HCT116 (cell line): ENCODE data around the gene PFKFB2. TPM values are rescaled to one million over a fixed set of nuclear protein-coding genes. Genes with fewer than 3 reads are reported as not detected.

ENCODE experiments used
- ATAC-seq: fragments of 200-7000 bp; cut with Tn5 transposase; 2 replicates; pipeline ENCODE4 v1.9.1; 2020; ENCODE audit warnings: mild to moderate bottlenecking, moderate library complexity
- BruUV-seq: library from RNA; stranded (reverse); fragments of 400-500 nt; replicated peaks from 2 replicates; lab custom pipeline; 2021; lab: Mats Ljungman, UMichigan
- CTCF ChIA-PET: fragments of 300-600 bp; sonication (Branson Sonifier 250); formaldehyde crosslinking; loops from one replicate; lab custom pipeline; 2021; ENCODE audit warnings: antibody characterized with exemption; lab: Charles Lee
- POLR2A ChIA-PET: fragments of 300-600, 350-600 bp; sonication (Branson Sonifier 250); formaldehyde crosslinking; loops from one replicate; lab custom pipeline; 2021; ENCODE audit warnings: antibody characterized with exemption; lab: Charles Lee
- RAD21 ChIA-PET, 2 experiments: fragments of 300-600 bp; sonication (Branson Sonifier 250); formaldehyde crosslinking; loops; one replicate each; lab custom pipeline; 2023; ENCODE audit warnings: low total read pairs in 2 of 2; ENCODE audit not compliant: uncharacterized antibody in 2 of 2, unreplicated experiment in 2 of 2, low non-redundant PET in 1 of 2; lab: Charles Lee
- DNase-seq: peaks from one replicate; pipeline ENCODE4 v3.0.0-alpha.2; 2010; ENCODE audit warnings: low read depth, low spot score
- H2AFZ ChIP-seq: fragments of 200-600 bp; shearing (Covaris generic), sonication (generic); 2 replicates; pipeline ENCODE4 v1.6.1; 2017; ENCODE audit warnings: low read depth, mixed run types, mixed read lengths, antibody characterized with exemption, low read length; ENCODE audit not compliant: poor library complexity, severe bottlenecking
- H3K27ac ChIP-seq: 2 replicates; pipeline ENCODE4 v1.5.1; 2012; ENCODE audit warnings: low read depth, low read length
- H3K27me3 ChIP-seq: fragments of 200-600 bp; sonication (generic); 2 replicates; pipeline ENCODE4 v1.6.1; 2016; ENCODE audit warnings: mixed run types, low read length, mixed read lengths; ENCODE audit not compliant: insufficient read depth
- H3K36me3 ChIP-seq, 2 experiments: fragments of 200-500 bp in 1 of 2; fragments of 200-600 bp in 1 of 2; sonication (Bioruptor generic) in 1 of 2; sonication (generic) in 1 of 2; 2 replicates each; pipeline versions ENCODE4 v1.5.1 to v1.6.1; 2014 to 2016; ENCODE audit warnings: low read length in 2 of 2, inconsistent platforms in 1 of 2, mixed read lengths in 1 of 2, mixed run types in 1 of 2; ENCODE audit not compliant: insufficient read depth in 2 of 2, control insufficient read depth in 1 of 2
- H3K4me1 ChIP-seq, 2 experiments: fragments of 200-600 bp in 1 of 2; sonication (generic) in 1 of 2; 2 replicates each; pipeline versions ENCODE4 v1.5.1 to v1.6.1; 2012 to 2017; ENCODE audit warnings: low read length in 2 of 2, inconsistent platforms in 1 of 2, mild to moderate bottlenecking in 1 of 2, mixed read lengths in 1 of 2, mixed run types in 1 of 2, moderate library complexity in 1 of 2; ENCODE audit not compliant: insufficient read depth in 2 of 2, control insufficient read depth in 1 of 2
- H3K4me2 ChIP-seq: fragments of 200-600 bp; sonication (generic); 2 replicates; pipeline ENCODE4 v1.6.1; 2017; ENCODE audit warnings: mixed run types, low read length, mixed read lengths
- H3K4me3 ChIP-seq, 2 experiments: fragments of 200-600 bp in 1 of 2; sonication (generic) in 1 of 2; replicated peaks in 1 of 2; 2 replicates each; pipeline ENCODE4 v1.5.1; 2011 to 2016; ENCODE audit warnings: low read length in 2 of 2, control low read depth in 1 of 2, low read depth in 1 of 2, mild to moderate bottlenecking in 1 of 2, mixed read lengths in 1 of 2, mixed run types in 1 of 2
- H3K79me2 ChIP-seq: fragments of 200-600 bp; sonication (generic); 2 replicates; pipeline ENCODE4 v1.6.1; 2017; ENCODE audit warnings: mild to moderate bottlenecking, mixed run types, low read length, moderate library complexity, mixed read lengths; ENCODE audit not compliant: insufficient read depth
- H3K9ac ChIP-seq: fragments of 200-600 bp; sonication (generic); 2 replicates; pipeline ENCODE4 v1.6.1; 2016; ENCODE audit warnings: low read length, mixed read lengths
- H3K9me2 ChIP-seq: fragments of 200-600 bp; sonication (generic), shearing (Covaris generic); 2 replicates; pipeline ENCODE4 v1.6.1; 2017; ENCODE audit warnings: mixed run types, mild to moderate bottlenecking, moderate library complexity; ENCODE audit not compliant: insufficient read depth
- H3K9me3 ChIP-seq, 2 experiments: fragments of 200-500 bp in 1 of 2; fragments of 200-600 bp in 1 of 2; sonication (Bioruptor generic) in 1 of 2; sonication (generic) in 1 of 2; 2 replicates each; pipeline ENCODE4 v1.6.1; 2014 to 2017; ENCODE audit warnings: low read length in 2 of 2, mixed read lengths in 2 of 2, inconsistent platforms in 1 of 2, low read depth in 1 of 2, mild to moderate bottlenecking in 1 of 2, mixed run types in 1 of 2, moderate library complexity in 1 of 2; ENCODE audit not compliant: control insufficient read depth in 1 of 2, insufficient read depth in 1 of 2
- H4K20me1 ChIP-seq: fragments of 200-600 bp; sonication (generic), shearing (Covaris generic); 2 replicates; pipeline ENCODE4 v1.6.1; 2017; ENCODE audit warnings: mixed run types, mild to moderate bottlenecking, moderate library complexity; ENCODE audit not compliant: insufficient read depth
- CBX3 ChIP-seq: IDR thresholded peaks from 2 replicates; pipeline ENCODE4 v1.6.1; 2012; ENCODE audit warnings: low read depth
- CEBPB ChIP-seq: IDR thresholded peaks from 2 replicates; pipeline ENCODE4 v1.6.1; 2012; ENCODE audit warnings: low read depth
- CTCF ChIP-seq, 3 experiments: fragments of 200-600 bp in 1 of 3; sonication (generic) in 1 of 3; IDR thresholded peaks in 2 of 3; conservative IDR thresholded peaks in 1 of 3; 2 replicates each; pipeline ENCODE4 v1.5.1; 2012 to 2017; ENCODE audit warnings: low read depth in 2 of 3, low read length in 2 of 3, antibody characterized with exemption in 1 of 3, borderline replicate concordance in 1 of 3, control low read depth in 1 of 3, mild to moderate bottlenecking in 1 of 3, mixed read lengths in 1 of 3, mixed run types in 1 of 3, moderate library complexity in 1 of 3; ENCODE audit not compliant: insufficient read depth in 1 of 3
- EGR1 ChIP-seq: IDR thresholded peaks from 2 replicates; pipeline ENCODE4 v1.6.1; 2012; ENCODE audit warnings: low read depth
- ELF1 ChIP-seq: IDR thresholded peaks from 2 replicates; pipeline ENCODE4 v1.6.1; 2012; ENCODE audit warnings: low read depth, borderline replicate concordance
- EZH2 ChIP-seq: fragments of 200-600 bp; sonication (generic); IDR thresholded peaks from 2 replicates; pipeline ENCODE4 v1.6.1; 2017; ENCODE audit warnings: antibody characterized with exemption, mixed run types
- EZH2phosphoT487 ChIP-seq: fragments of 200-600 bp; IDR thresholded peaks from 2 replicates; pipeline ENCODE4 v1.6.1; 2018; ENCODE audit warnings: antibody characterized with exemption, borderline replicate concordance
- FOSL1 ChIP-seq: IDR thresholded peaks from 2 replicates; pipeline ENCODE4 v1.6.1; 2012; ENCODE audit warnings: low read depth
- JUND ChIP-seq: IDR thresholded peaks from 2 replicates; pipeline ENCODE4 v1.6.1; 2012
- RAD21 ChIP-seq: IDR thresholded peaks from 2 replicates; pipeline ENCODE4 v1.6.1; 2012; ENCODE audit warnings: low read depth, mild to moderate bottlenecking
- YY1 ChIP-seq: IDR thresholded peaks from 2 replicates; pipeline ENCODE4 v1.6.1; 2011; ENCODE audit warnings: low read length, low read depth, moderate library complexity, mild to moderate bottlenecking; ENCODE audit not compliant: insufficient replicate concordance; ENCODE audit errors: extremely low read depth
- ZNF274 ChIP-seq: fragments of 200-500 bp; sonication (Bioruptor generic); IDR thresholded peaks from 2 replicates; pipeline ENCODE4 v1.6.1; 2014; ENCODE audit warnings: mild to moderate bottlenecking, low read depth, low read length, inconsistent platforms
- intact Hi-C: fragments of 100-400 bp; cut with micrococcal nuclease; formaldehyde crosslinking; loops from 2 replicates; pipeline ENCODE4 v1.10.0; 2022
- total RNA-seq: library from RNA; stranded (reverse); gene quantifications from one replicate; pipeline ENCODE4 v1.2.1, GENCODE V29; 2021; ENCODE audit not compliant: unreplicated experiment

The PFKFB2 gene
- total RNA-seq, 1 experiment from 2014 or later = 13.9 TPM

DNA sequence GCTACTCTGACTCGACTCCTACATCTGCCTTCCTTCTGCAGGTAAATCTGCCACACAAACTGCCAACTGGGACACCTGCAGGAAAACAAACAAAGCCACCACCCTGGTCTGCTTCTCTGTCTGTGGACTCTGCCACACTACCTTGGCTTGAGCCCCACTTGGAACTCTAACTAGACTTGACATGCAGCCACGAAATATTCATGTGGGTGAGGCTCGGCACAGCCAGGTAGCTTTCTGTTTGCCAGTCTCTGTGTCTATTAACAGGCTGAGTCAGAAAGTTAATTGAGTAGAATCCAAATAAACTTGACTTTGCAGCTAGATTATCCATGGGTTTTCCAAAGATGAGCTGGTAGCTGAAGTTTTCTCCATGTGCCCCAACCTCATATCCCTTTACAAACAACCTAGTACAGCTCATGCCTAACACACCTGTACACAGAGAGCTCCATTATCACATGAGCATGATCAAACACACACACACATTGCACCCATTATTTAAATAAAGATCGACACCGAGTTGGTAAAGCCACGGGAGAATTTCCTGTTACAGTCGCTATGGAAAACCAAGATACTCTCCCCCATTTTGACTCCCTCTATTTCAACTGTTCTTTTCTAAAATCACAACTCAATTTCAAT, 21.3 kb upstream of the PFKFB2 start:
- no peak overlapping the region for H2AFZ ChIP-seq
- H3K9me3 ChIP-seq = no peaks in the 10 kb centered on the region
- peak overlapping the region; percentile 68 for H3K4me2 ChIP-seq
- BruUV-seq = no TSS peak
- H3K27me3 ChIP-seq = no peaks in the 10 kb centered on the region
- no peak for ATAC-seq
- H3K4me1 ChIP-seq = peaks cover 33 to 89% of the 10 kb centered on the region in 2 experiments
- H3K27ac ChIP-seq = no peak overlapping the region
- H3K4me3 ChIP-seq = peak overlapping the region; percentile 46 to 55
- intact Hi-C loops = no loop called here
- DNase-seq = no peak
- no peaks in the 10 kb centered on the region for H3K36me3 ChIP-seq
- no peak for TF ChIP-seq EZH2phosphoT487
- no peak for TF ChIP-seq EGR1
- no peak for TF ChIP-seq RAD21
- TF ChIP-seq CEBPB = no peak
- no peak for TF ChIP-seq ZNF274
- TF ChIP-seq YY1 = no peak
- no peak for TF ChIP-seq EZH2
- no peak for TF ChIP-seq JUND
- TF ChIP-seq CTCF (IDR thresholded peaks at IDR 0.05 in 2 of 3, conservative IDR thresholded peaks at IDR 0.05 in 1 of 3; ENCODE audit: borderline replicate concordance in 1 of 3, insufficient read depth in 1 of 3, low read depth in 2 of 3, low read length in 2 of 3) = no peak
- TF ChIP-seq CBX3 = no peak
- TF ChIP-seq FOSL1 = no peak
- TF ChIP-seq ELF1 = no peak
- RAD21 ChIA-PET = interaction anchor here in 1 of 2 experiments (1.2 kb wide), 1 partner anchor 21 kb away, joined by 3 read pairs; the partner anchor contains the start of gene PFKFB2
- H4K20me1 ChIP-seq = no peaks in the 10 kb centered on the region
- H3K79me2 ChIP-seq = peaks cover 3% of the 10 kb centered on the region; the same call in 1 of the 2 replicates
- H3K9ac ChIP-seq = peak overlapping the region; percentile 54
- CTCF ChIA-PET = interaction anchor here (1.2 to 1.5 kb wide), 3 partner anchors 9 to 119 kb away, joined by 3 to 4 read pairs (median 3); no protein-coding TSS in a partner anchor
- POLR2A ChIA-PET = interaction anchor here (1.4 kb wide), 1 partner anchor 9 kb away, joined by 6 read pairs; no protein-coding TSS in a partner anchor
- no peaks in the 10 kb centered on the region for H3K9me2 ChIP-seq
